Stimulated activated CD4-positive, alpha-beta T cell treated with anti-CD3 and anti-CD28 coated beads, Interleukin-4, amount 100 ng/mL, for 4 hours (primary cell): ENCODE measurements around the gene FCHO1.

ENCODE experiments used
- DNase-seq, 2 experiments: peaks; one replicate each; pipeline ENCODE4 v3.0.0-alpha.2; 2020

The FCHO1 gene

DNA sequence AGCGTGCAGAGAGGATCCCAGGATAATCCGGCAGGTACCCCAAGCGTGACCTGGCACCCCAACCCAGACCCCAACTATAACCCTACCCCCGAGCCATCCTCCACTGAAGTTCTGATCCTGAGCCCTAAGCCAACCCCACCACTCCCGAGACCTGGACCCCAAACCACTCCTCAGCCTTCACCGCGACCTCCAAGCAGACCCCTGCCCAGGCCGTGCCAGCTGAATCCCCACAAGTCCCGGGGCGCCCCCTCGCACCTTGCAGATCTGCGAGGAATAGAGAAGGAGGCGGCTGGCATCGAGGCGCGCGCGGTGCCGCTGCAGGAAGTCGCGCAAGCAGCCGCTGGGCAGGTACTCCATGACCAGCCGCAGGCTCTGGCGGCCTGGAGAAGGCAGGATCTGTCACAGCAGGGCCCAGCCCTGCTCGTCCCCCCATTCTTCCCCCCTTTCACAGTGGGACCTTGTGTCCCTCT, 80.2 kb downstream of the FCHO1 start:
- DNase-seq = no peak

DNA sequence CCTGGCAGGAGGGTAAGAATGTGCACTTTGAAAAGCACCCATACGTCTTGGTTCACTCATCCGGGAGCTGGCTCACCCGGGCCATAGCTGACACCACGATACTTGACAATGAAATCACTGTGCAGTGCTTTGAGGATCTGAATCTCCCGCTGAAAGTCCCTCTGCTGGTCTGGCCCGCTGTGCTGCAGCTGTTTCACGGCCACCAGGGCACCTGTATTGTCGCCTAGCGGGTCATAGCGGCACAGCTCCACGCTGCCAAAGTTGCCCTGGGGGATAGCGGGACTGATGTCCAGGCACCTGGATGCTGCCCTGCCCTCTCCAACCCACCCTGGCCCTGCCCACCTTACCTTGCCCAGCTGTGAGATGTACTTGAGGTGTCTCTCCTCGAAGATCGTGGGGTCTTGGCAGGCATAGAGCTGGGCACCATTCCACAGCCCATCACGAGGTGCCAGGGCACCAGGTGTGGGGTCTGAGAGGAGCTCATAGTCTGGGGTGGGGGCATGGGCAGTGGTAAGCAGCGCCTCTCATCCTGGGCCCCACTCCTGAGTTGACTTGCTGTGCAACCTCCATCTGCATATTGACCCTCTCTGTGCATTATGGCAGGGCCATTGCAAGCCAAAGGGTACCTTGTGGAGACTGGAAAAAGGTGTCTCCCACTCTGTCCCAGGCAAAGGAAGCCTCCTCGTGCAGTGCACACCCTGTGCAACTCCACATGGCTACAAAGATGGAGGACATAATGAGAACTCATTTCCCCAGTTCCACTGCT, 81.3 kb downstream of the FCHO1 start:
- no peak for DNase-seq

DNA sequence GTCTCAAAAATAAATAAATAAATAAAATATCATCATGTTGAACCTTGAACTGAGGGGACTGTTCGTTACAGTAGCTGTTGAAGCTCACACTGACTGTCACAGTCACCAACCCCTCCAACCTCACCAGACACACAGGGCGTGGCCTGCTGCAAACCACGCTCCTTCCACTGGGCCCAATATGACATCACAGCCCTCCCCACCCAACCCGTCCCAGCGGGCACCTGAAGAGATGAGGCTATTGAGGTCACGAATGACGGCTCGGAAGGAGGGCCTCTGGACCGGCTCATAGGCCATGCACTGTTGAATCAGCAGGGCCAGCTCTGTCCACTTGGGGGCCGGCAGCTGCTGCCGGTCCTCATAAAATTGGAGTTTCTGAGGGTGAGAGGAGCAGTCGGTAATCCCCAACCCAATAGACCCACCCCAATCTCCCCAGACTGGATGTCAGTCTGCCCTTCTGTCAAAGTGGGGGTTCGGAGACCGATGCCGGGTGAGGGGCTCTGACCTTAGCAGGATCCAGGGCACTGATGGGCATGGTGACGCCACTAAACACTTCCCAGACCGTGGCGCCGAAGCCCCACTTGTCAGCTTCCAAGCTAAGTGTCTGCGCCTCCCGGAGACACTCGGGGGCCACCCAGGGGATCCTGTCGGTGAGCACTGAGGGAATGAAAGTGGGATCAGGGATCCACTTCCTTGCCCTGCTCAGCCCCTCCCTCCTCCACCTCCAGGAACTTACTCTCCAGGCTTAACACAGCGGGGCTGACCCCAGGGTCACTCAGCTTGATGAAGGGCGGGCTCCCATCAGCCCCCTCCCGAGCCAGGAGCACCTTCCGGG, 83.3 kb downstream of the FCHO1 start:
- no peak for DNase-seq

DNA sequence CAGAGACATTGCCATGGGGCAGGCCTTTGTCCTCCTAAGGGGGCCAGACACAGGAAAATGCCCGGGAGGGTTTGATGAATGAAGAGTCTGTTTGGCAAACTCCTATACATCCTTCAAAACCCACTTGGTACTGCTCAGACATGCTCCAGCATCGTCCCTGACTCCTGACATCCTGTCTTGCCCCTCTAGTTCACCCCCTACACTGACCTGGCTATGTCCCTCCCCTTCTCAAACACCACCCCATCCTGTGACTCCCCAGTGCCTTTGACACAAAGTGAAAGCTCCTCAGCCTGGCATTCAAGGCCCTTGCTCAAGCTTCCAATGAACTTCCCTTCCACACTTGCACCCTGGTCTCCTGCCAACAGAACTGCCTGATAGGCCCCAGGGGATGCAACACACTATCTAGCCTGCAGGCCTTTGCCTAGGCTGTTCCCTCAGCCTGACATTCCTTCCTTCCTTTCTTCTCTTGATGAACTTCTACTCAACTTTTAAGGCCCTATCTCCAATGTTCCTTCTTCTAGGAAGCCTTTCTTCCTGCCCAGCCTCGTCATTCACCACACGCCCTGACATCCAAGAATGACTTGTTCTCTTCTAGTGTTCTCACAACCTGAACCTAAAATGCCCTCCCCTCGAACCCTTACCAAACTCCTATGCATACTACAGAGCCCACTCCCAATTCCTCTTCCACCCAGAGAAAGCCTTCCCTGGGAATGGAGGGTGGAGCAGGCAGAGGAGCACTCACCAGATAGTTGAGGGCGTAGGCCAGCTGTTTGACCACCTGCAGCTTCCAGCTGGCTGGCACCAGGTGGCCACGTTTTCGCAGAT, 84.1 kb downstream of the FCHO1 start:
- no peak for DNase-seq

DNA sequence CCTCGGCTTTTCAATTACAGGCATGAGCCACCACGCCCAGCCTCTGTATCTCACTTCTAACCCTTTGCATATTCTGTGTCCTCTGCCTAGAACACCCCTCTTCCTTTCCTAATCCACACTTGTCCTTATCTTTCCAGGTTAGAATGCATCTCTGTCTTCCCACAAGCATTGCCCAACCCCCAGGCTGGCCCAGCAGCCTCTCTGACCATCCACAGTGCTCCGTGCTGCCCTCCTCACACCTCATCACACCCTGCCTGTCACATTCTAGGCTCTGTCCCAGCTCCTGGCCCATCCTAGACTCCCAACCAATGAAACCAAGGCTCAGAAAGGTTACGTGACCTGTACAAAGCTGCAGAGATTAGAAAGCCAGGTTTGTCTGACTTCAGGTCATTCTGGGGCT, 85.3 kb downstream of the FCHO1 start:
- DNase-seq = no peak

DNA sequence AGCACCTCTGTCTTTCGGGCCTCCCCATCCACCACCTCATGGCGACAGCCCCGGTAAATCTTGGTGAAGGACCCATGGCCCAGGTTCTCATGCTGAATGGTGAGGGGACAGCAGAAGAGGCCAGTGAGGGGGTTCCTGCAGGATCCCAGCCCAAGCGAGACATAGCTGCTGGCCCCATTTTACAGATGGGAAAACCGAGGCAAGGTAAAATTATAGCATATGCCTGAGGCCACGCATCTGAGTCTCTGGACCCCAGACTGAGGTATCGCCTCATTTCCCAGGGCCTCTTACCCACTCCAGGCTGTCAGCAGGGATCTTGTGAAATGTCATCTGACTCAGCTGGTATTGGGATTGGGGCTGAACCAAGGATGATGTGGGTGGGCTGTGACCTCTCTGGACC, 86.7 kb downstream of the FCHO1 start:
- DNase-seq = no peak
